ENCODE measurements around the gene MAP3K13. TPM values are rescaled to one million over a fixed set of nuclear protein-coding genes. Genes with fewer than 3 reads are reported as not detected.

MAP3K13 gene
- total RNA-seq, 1 experiment from 2014 or later = 10.6 TPM

GRCh38 chr3:185460309-185460708, 97.4 kb downstream of the MAP3K13 start:
- Mint-ChIP-seq H3K27me3 (ENCODE audit: low read depth) (no peaks in the 10 kb centered on the region), H3K9me3 (no peaks in the 10 kb centered on the region; a peak in 1 of 5 replicates), H3K36me3 (ENCODE audit: insufficient read depth in 1 of 3, low read depth in 3 of 3) (no peaks in the 10 kb centered on the region), H3K4me1 (peaks cover 0 to 2% of the 10 kb centered on the region in 2 experiments; a peak in 1 of 4 replicates), H3K4me3 (no peak overlapping the region), H3K27ac (no peak overlapping the region)
- H4K5ac ChIP-seq (ENCODE audit: insufficient read length, low read depth, low read length) = no peak overlapping the region
- H3K4me2 ChIP-seq (ENCODE audit: insufficient read depth, insufficient read length, low read length) = no peak overlapping the region
- WGBS (ENCODE audit: extremely low coverage, insufficient read length, low lambda C conversion rate) = no CpG with 5 or more reads among the region's 5 CpGs
- H3K14ac ChIP-seq (ENCODE audit: insufficient read depth, low read length) = no peak overlapping the region
- H3T11ph ChIP-seq (ENCODE audit: low read length) = no peak overlapping the region
- no peak overlapping the region for H4K8ac ChIP-seq (replicated peaks; ENCODE audit: insufficient read length, low read depth, low read length)
- no peak overlapping the region for H3K9ac ChIP-seq (ENCODE audit: extremely low read depth, insufficient read length, low read length)
- no peak overlapping the region for H3K27ac ChIP-seq (ENCODE audit: insufficient read length, low read depth, low read length)
- H2BK15ac ChIP-seq (ENCODE audit: low read depth, low read length) = no peak overlapping the region
- TF ChIP-seq CTCF (conservative IDR thresholded peaks at IDR 0.05) = no peak
- no peak overlapping the region for H3K56ac ChIP-seq (ENCODE audit: insufficient read length, low read depth, low read length)
- no peak overlapping the region for H3K18ac ChIP-seq (ENCODE audit: insufficient read length, low read depth, low read length)
- no peaks in the 10 kb centered on the region for H3K23me2 ChIP-seq (ENCODE audit: insufficient read length, low read depth, low read length, poor library complexity, severe bottlenecking)
- H3K79me1 ChIP-seq (ENCODE audit: insufficient read depth, low read depth, low read length, poor library complexity, severe bottlenecking) = no peaks in the 10 kb centered on the region
- no peaks in the 10 kb centered on the region for H4K20me1 ChIP-seq (ENCODE audit: control insufficient read depth, insufficient read depth, insufficient read length)
- no peaks in the 10 kb centered on the region for H3K79me2 ChIP-seq (ENCODE audit: insufficient read depth, low read length)
- no peaks in the 10 kb centered on the region for H3K9me3 ChIP-seq (ENCODE audit: control insufficient read depth, low read depth, low read length)
- H3K27me3 ChIP-seq (ENCODE audit: insufficient read depth, low read length) = no peaks in the 10 kb centered on the region
- no peak overlapping the region for H3K23ac ChIP-seq (ENCODE audit: insufficient read length, low read depth, low read length)
- H2BK12ac ChIP-seq (ENCODE audit: insufficient read length, low read depth, low read length) = no peak overlapping the region
- no peak overlapping the region for H2AFZ ChIP-seq (ENCODE audit: low read length)
- H2BK5ac ChIP-seq (ENCODE audit: insufficient read length, low read length) = no peak overlapping the region
- no peak overlapping the region for H2AK5ac ChIP-seq (ENCODE audit: insufficient read length, low read length)
- no peak overlapping the region for H3K4ac ChIP-seq (ENCODE audit: low read depth, low read length)
- H2BK120ac ChIP-seq (ENCODE audit: low read depth, low read length, poor library complexity, severe bottlenecking) = no peak overlapping the region
- no peak overlapping the region for H4K91ac ChIP-seq (ENCODE audit: insufficient read length, low read depth, low read length)
- no peak overlapping the region for H2BK20ac ChIP-seq (ENCODE audit: low read depth, low read length, poor library complexity, severe bottlenecking)
- H3K4me1 ChIP-seq (ENCODE audit: insufficient read depth, low read length) = no peaks in the 10 kb centered on the region
- no peak for DNase-seq

All from H9 (cell line).